A549 (cell line): ENCODE data around the gene PIM3. TPM values are rescaled to one million over a fixed set of nuclear protein-coding genes. Genes with fewer than 3 reads are reported as not detected.
A peak's percentile ranks its signal among the peaks of the same experiment; 100 is the strongest.

Source experiments
- ATAC-seq, 2 experiments: fragments of 200-7000 bp in 1 of 2; fragments of >200 bp in 1 of 2; cut with Nextera tagmentation in 1 of 2; cut with Tn5 transposase in 1 of 2; 3 replicates each; pipeline versions ENCODE4 v1.8.0 to v1.9.1; 2018 to 2020; ENCODE audit warnings: mild to moderate bottlenecking in 1 of 2, moderate library complexity in 1 of 2
- CTCF ChIA-PET: fragments of 300-600 bp; sonication (Branson Sonifier 250); formaldehyde crosslinking; extraction: SDS; loops from one replicate; lab custom pipeline; 2021; ENCODE audit warnings: antibody characterized with exemption, inconsistent platforms; lab: Yijun Ruan, JAX
- POLR2A ChIA-PET: fragments of 350-600 bp; formaldehyde crosslinking; extraction: SDS; loops from one replicate; lab custom pipeline; 2021; ENCODE audit warnings: antibody characterized with exemption, inconsistent platforms; lab: Yijun Ruan, JAX
- DNase-seq, 2 experiments: peaks; one replicate each; pipeline versions ENCODE4 v3.0.0 to v3.0.0-alpha.2; 2011 to 2016; ENCODE audit warnings: low read depth in 1 of 2, low spot score in 1 of 2
- FAIRE-seq: peaks from 2 replicates; lab custom pipeline; 2011; peaks lifted over from hg19 to GRCh38; lab: Jason Lieb, UNC
- H3K27ac ChIP-seq, 2 experiments: fragments of >200 bp; sonication (Bioruptor Twin); formaldehyde crosslinking; 3 replicates each; pipeline ENCODE4 v1.5.1; 2016 to 2017
- H3K4me1 ChIP-seq: fragments of >200 bp; sonication (Bioruptor Twin); formaldehyde crosslinking; 3 replicates; pipeline ENCODE4 v1.6.1; 2016
- H3K4me2 ChIP-seq: fragments of >200 bp; sonication (Bioruptor Twin); formaldehyde crosslinking; 3 replicates; pipeline ENCODE4 v1.6.1; 2016
- H3K4me3 ChIP-seq: fragments of >200 bp; sonication (Bioruptor Twin); formaldehyde crosslinking; 3 replicates; pipeline ENCODE4 v1.5.1; 2016
- H3K9me3 ChIP-seq: fragments of >200 bp; sonication (Bioruptor Twin); formaldehyde crosslinking; 3 replicates; pipeline ENCODE4 v1.6.1; 2016
- BHLHE40 ChIP-seq: IDR thresholded peaks from 2 replicates; pipeline ENCODE4 v1.6.1; 2012; ENCODE audit warnings: low read depth, low read length, inconsistent platforms
- CBX8 ChIP-seq: fragments of 200-600 bp; sonication (generic); IDR thresholded peaks from 2 replicates; pipeline ENCODE4 v1.6.1; 2016
- CTCF ChIP-seq: fragments of >200 bp; sonication (Bioruptor Twin); formaldehyde crosslinking; IDR thresholded peaks from 3 replicates; pipeline ENCODE4 v1.5.1; 2016
- E2F6 ChIP-seq: IDR thresholded peaks from 2 replicates; pipeline ENCODE4 v1.6.1; 2012; ENCODE audit warnings: low read depth, borderline replicate concordance
- EHF ChIP-seq: fragments of 250-450 bp; sonication (Bioruptor Pico); IDR thresholded peaks from 2 replicates; pipeline ENCODE4 v1.5.0; 2020; ENCODE audit warnings: mild to moderate bottlenecking
- EP300 ChIP-seq, 2 experiments: fragments of >200 bp; sonication (Bioruptor Twin); formaldehyde crosslinking; IDR thresholded peaks; 2 replicates in 1 of 2; 3 replicates in 1 of 2; pipeline ENCODE4 v1.6.1; 2016 to 2017
- ESRRA ChIP-seq: fragments of 150-350 bp; IDR thresholded peaks from 2 replicates; pipeline ENCODE4 v1.6.1; 2014; ENCODE audit warnings: mild to moderate bottlenecking, low read length, borderline replicate concordance
- FOXS1 ChIP-seq: fragments of 250-450 bp; sonication (Bioruptor Pico); IDR thresholded peaks from 2 replicates; pipeline ENCODE4 v1.5.0; 2020; ENCODE audit warnings: mild to moderate bottlenecking, moderate library complexity
- HDAC2 ChIP-seq: fragments of 200-600 bp; sonication (generic); IDR thresholded peaks from 2 replicates; pipeline ENCODE4 v1.6.1; 2016
- HOXA7 ChIP-seq: fragments of 250-450 bp; sonication (Bioruptor Pico); IDR thresholded peaks from 2 replicates; pipeline ENCODE4 v1.5.0; 2020; ENCODE audit warnings: mild to moderate bottlenecking, moderate library complexity
- HOXB5 ChIP-seq: fragments of 250-450 bp; sonication (Bioruptor Pico); IDR thresholded peaks from 2 replicates; pipeline ENCODE4 v1.5.0; 2020; ENCODE audit warnings: mild to moderate bottlenecking, moderate library complexity
- JUN ChIP-seq, 2 experiments: fragments of >200 bp; sonication (Bioruptor Twin); formaldehyde crosslinking; IDR thresholded peaks; 2 replicates in 1 of 2; 3 replicates in 1 of 2; pipeline ENCODE4 v1.6.1; 2016 to 2017
- KDM1A ChIP-seq: fragments of 200-600 bp; sonication (generic); IDR thresholded peaks from 2 replicates; pipeline ENCODE4 v1.6.1; 2016; ENCODE audit warnings: low read depth, mild to moderate bottlenecking
- KDM5A ChIP-seq: fragments of 200-600 bp; sonication (generic); IDR thresholded peaks from 2 replicates; pipeline ENCODE4 v1.6.1; 2016; ENCODE audit warnings: antibody characterized with exemption, mild to moderate bottlenecking
- MYC ChIP-seq: IDR thresholded peaks from 2 replicates; pipeline ENCODE4 v1.6.1; 2012; ENCODE audit warnings: mild to moderate bottlenecking, inconsistent platforms, low read length, improper control_type of control experiment, borderline replicate concordance
- NFE2L2 ChIP-seq: fragments of 150-350 bp; conservative IDR thresholded peaks from 2 replicates; pipeline ENCODE4 v1.6.1; 2014; ENCODE audit warnings: low read length
- NPAS2 ChIP-seq: fragments of 250-450 bp; sonication (Bioruptor Pico); IDR thresholded peaks from 2 replicates; pipeline ENCODE4 v1.8.0; 2022; ENCODE audit warnings: mild to moderate bottlenecking, moderate library complexity, borderline replicate concordance
- NR3C1 ChIP-seq: fragments of >200 bp; sonication (Bioruptor Twin); formaldehyde crosslinking; IDR thresholded peaks from 3 replicates; pipeline ENCODE4 v1.6.1; 2017
- PBX3 ChIP-seq: IDR thresholded peaks from 2 replicates; pipeline ENCODE4 v1.6.1; 2012
- RARB ChIP-seq: fragments of 250-450 bp; sonication (Bioruptor Pico); IDR thresholded peaks from 2 replicates; pipeline ENCODE4 v1.8.0; 2021; ENCODE audit warnings: mild to moderate bottlenecking, moderate library complexity
- RFX5 ChIP-seq: fragments of 450-650 bp; IDR thresholded peaks from 2 replicates; pipeline ENCODE4 v1.7.1; 2014; ENCODE audit warnings: antibody characterized with exemption, mild to moderate bottlenecking, moderate library complexity
- RNF2 ChIP-seq: fragments of 200-600 bp; sonication (generic); IDR thresholded peaks from 2 replicates; pipeline ENCODE4 v1.6.1; 2016; ENCODE audit warnings: low read depth, mild to moderate bottlenecking, antibody characterized with exemption, moderate library complexity, borderline replicate concordance
- SMC3 ChIP-seq: fragments of >200 bp; sonication (Bioruptor Twin); formaldehyde crosslinking; IDR thresholded peaks from 3 replicates; pipeline ENCODE4 v1.6.1; 2018; ENCODE audit warnings: inconsistent platforms
- TP53 ChIP-seq: fragments of 250-450 bp; sonication (Bioruptor Pico); IDR thresholded peaks from 2 replicates; pipeline ENCODE4 v1.5.0; 2021; ENCODE audit warnings: mild to moderate bottlenecking, moderate library complexity
- WGBS: methylation state at CpG from one replicate; pipeline ENCODE4 v1.1.6; 2017; ENCODE audit errors: missing lambda C conversion rate; 5-methylcytosine and 5-hydroxymethylcytosine counted together
- polyA plus RNA-seq, 4 experiments: library from polyadenylated mRNA; depleted of rRNA in 3 of 4; stranded (reverse); fragments of >200 nt; fragmentation: RNase III in 1 of 4; extraction: RNeasy Plus Mini Kit Qiagen cat#74134 plus additional on column Dnase treatment in 1 of 4; gene quantifications; 2 replicates in 3 of 4; 3 replicates in 1 of 4; pipeline ENCODE4 v1.2.3, GENCODE V29; 2011 to 2017
- TF ChIP-seq, protein P1 (sequence below): fragments of 250-450 bp; sonication (Bioruptor Pico); IDR thresholded peaks from 2 replicates; pipeline ENCODE4 v1.5.0; 2021; ENCODE audit warnings: mild to moderate bottlenecking, moderate library complexity, borderline replicate concordance
- TF ChIP-seq, protein P2 (sequence below): fragments of 150-350 bp; IDR thresholded peaks from 2 replicates; pipeline ENCODE4 v1.6.1; 2014; ENCODE audit warnings: low read depth, mild to moderate bottlenecking, low read length

Gene PIM3
- polyA plus RNA-seq, 2 of the 4 experiments (the other 2 are of a cell fraction), result 4.4 to 11.3 TPM

DNA sequence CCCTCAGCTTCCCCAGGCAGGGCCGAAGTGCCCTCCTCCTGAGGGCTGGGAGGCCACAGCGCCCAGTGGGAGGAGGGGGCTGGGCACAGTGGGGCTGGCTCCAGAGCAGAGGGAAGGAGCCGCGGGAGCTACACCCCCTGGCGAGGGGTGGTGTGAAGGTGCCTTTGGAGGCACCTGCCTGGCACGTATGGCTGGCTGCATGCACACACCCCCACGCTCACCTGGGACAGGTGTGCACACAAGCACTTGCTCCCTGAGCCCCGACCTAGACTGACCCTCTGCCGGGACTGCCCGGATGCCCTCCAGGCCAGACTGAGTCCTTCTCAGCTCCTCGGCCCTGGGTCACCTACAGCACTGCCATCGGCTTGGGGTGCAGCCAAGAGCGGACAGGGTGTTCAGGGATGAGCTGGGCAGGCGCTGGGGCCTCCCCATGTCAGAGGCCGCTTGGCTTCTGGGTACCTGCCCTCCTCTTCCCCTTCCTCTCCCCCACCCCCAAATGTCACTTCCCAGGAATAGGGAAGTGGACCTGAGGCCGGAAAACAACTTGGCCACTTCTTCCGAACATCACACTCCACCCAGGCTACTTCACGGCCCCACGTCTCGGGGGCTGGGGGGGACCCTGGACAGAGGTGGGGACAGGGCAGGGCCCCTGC lies 7.4 kb upstream of the PIM3 start:
- Histone ChIP-seq H3K9me3 (no peaks in the 10 kb centered on the region), H3K4me2 (peak overlapping the region; percentile 67; the same call in 1 of the 3 replicates), H3K4me3 (no peak overlapping the region), H3K27ac (peak overlapping the region; percentile 91 to 93; a peak in 5 of 6 replicates), H3K4me1 (peaks cover 54% of the 10 kb centered on the region)
- no peak for DNase-seq
- CTCF ChIA-PET, result interaction anchor here (2.2 kb wide), 1 partner anchor 78 kb away, joined by 10 read pairs; no protein-coding TSS in a partner anchor
- 88% methylated on average over 9 of the region's 20 CpGs for WGBS
- no peak for ATAC-seq
- FAIRE-seq, result no peak
- POLR2A ChIA-PET, result no interaction called here
- TF ChIP-seq ESRRA (no peak), NR3C1 (no peak)

DNA sequence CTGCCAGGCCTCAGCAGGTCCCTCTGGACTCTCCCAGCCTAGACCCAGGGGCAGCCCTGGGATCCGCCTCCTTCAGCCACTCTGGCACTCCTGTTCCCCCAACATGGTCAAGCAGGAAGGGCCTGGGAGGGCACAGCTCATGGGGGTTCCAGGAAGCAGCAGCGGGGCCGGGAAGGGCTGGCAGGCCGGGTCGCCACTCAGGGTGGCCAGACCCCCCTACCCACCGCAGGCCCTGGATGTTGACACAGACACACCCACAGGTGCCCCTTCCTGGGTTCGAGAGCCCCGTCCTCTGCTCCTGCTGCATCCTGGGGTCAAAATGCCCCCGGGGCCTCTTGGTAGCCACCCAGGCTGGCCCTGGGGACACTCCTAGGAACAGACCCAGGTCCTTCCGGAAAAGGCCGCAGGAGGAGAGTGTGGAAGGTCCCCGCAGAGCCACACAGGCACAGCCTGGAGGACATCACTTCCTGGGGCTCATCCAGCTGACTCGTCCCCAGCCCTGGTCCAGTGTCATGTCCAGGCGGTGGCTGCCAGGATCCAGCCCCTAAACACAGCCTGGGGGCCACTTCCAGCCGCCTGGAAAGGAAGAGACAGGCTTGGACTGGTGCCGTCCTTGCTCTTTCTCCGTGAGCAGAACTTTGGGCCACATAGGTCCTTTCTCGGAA lies 6.8 kb upstream of the PIM3 start:
- Histone ChIP-seq H3K27ac (peak overlapping the region; percentile 91 to 93; a peak in 4 of 6 replicates), H3K4me3 (no peak overlapping the region), H3K4me1 (peaks cover 49% of the 10 kb centered on the region), H3K4me2 (no peak overlapping the region), H3K9me3 (no peaks in the 10 kb centered on the region)
- no peak for ATAC-seq
- 86% methylated on average over 4 of the region's 18 CpGs for WGBS
- no peak for FAIRE-seq
- CTCF ChIA-PET, result interaction anchor here (2.2 to 3.1 kb wide), 2 partner anchors 76 to 77 kb away, joined by 10 to 15 read pairs; no protein-coding TSS in a partner anchor
- no peak for DNase-seq
- TF ChIP-seq RFX5 (no peak), EHF (no peak), TP53 (CRISPR knock-in tag) (no peak), NR3C1 (no peak), FOXS1 (CRISPR knock-in tag) (no peak), PBX3 (no peak), NPAS2 (no peak)
- TF ChIP-seq, all 56 proteins: peak for 0
- POLR2A ChIA-PET, result no interaction called here

GRCh38 chr22:49954354-49954753 lies 6.2 kb upstream of the PIM3 start:
- Histone ChIP-seq H3K4me1 (peaks cover 49% of the 10 kb centered on the region), H3K9me3 (no peaks in the 10 kb centered on the region), H3K4me3 (no peak overlapping the region), H3K4me2 (no peak overlapping the region), H3K27ac (peak overlapping the region in 1 of 2 experiments; percentile 93; a peak in 2 of 6 replicates)
- WGBS, result 84% methylated on average over 3 of the region's 8 CpGs
- ChIA-PET CTCF (interaction anchor here (3.1 kb wide), 1 partner anchor 76 kb away, joined by 15 read pairs; no protein-coding TSS in a partner anchor), POLR2A (no interaction called here)
- no peak for ATAC-seq
- DNase-seq, result no peak
- no peak for TF ChIP-seq HOXB5
- TF ChIP-seq NPAS2, result no peak
- no peak for TF ChIP-seq HDAC2
- TF ChIP-seq RNF2, result no peak
- no peak for TF ChIP-seq RFX5
- no peak for TF ChIP-seq E2F6
- no peak for TF ChIP-seq NFE2L2
- TF ChIP-seq RARB (CRISPR knock-in tag), result no peak
- TF ChIP-seq, protein P1, sequence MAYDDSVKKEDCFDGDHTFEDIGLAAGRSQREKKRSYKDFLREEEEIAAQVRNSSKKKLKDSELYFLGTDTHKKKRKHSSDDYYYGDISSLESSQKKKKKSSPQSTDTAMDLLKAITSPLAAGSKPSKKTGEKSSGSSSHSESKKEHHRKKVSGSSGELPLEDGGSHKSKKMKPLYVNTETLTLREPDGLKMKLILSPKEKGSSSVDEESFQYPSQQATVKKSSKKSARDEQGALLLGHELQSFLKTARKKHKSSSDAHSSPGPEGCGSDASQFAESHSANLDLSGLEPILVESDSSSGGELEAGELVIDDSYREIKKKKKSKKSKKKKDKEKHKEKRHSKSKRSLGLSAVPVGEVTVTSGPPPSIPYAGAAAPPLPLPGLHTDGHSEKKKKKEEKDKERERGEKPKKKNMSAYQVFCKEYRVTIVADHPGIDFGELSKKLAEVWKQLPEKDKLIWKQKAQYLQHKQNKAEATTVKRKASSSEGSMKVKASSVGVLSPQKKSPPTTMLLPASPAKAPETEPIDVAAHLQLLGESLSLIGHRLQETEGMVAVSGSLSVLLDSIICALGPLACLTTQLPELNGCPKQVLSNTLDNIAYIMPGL (CRISPR knock-in tag), result no peak
- no peak for TF ChIP-seq HOXA7 (CRISPR knock-in tag)
- no peak for TF ChIP-seq KDM1A
- TF ChIP-seq JUN (IDR thresholded peaks at IDR 0.05), result no peak
- TF ChIP-seq EP300 (IDR thresholded peaks at IDR 0.05), result no peak
- TF ChIP-seq BHLHE40, result no peak
- TF ChIP-seq MYC, result no peak
- TF ChIP-seq CTCF, result no peak
- TF ChIP-seq KDM5A, result no peak
- no peak for TF ChIP-seq SMC3
- TF ChIP-seq CBX8, result no peak
- TF ChIP-seq, protein P2, sequence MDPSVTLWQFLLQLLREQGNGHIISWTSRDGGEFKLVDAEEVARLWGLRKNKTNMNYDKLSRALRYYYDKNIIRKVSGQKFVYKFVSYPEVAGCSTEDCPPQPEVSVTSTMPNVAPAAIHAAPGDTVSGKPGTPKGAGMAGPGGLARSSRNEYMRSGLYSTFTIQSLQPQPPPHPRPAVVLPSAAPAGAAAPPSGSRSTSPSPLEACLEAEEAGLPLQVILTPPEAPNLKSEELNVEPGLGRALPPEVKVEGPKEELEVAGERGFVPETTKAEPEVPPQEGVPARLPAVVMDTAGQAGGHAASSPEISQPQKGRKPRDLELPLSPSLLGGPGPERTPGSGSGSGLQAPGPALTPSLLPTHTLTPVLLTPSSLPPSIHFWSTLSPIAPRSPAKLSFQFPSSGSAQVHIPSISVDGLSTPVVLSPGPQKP, result no peak
- no peak for FAIRE-seq
